Neural cell (in vitro differentiated cells): Measurements from ENCODE around the gene MEF2D. TPM values are rescaled to one million over a fixed set of nuclear protein-coding genes. Genes with fewer than 3 reads are reported as not detected.

ENCODE experiments used
- H2AFZ ChIP-seq: fragments of 200-600, 300-800 bp; sonication (generic), shearing (Covaris generic); 2 replicates; pipeline ENCODE4 v1.6.0; 2014; ENCODE audit warnings: low read depth, mild to moderate bottlenecking, antibody characterized with exemption, low read length, moderate library complexity
- H3F3A ChIP-seq: fragments of 200-600 bp; shearing (Covaris generic); 2 replicates; pipeline ENCODE4 v1.6.1; 2016; ENCODE audit warnings: mild to moderate bottlenecking, moderate library complexity, mixed read lengths, antibody characterized with exemption, low read length; ENCODE audit not compliant: insufficient read depth, poor library complexity, severe bottlenecking
- H3K27ac ChIP-seq: fragments of 200-600, 300-800 bp; sonication (generic), shearing (Covaris generic); 2 replicates; pipeline ENCODE4 v1.5.1; 2014; ENCODE audit warnings: mild to moderate bottlenecking, low read length, moderate library complexity
- H3K27me3 ChIP-seq: fragments of 300-800, 200-600 bp; sonication (generic), shearing (Covaris generic); 2 replicates; pipeline ENCODE4 v1.6.0; 2014; ENCODE audit warnings: mild to moderate bottlenecking, low read depth, low read length, moderate library complexity; ENCODE audit not compliant: insufficient read depth
- H3K36me3 ChIP-seq: fragments of 300-800, 200-600 bp; sonication (generic), shearing (Covaris generic); 2 replicates; pipeline ENCODE4 v1.5.1; 2014; ENCODE audit warnings: mild to moderate bottlenecking, antibody characterized with exemption, low read length, moderate library complexity; ENCODE audit not compliant: insufficient read depth
- H3K4me2 ChIP-seq: fragments of 300-800, 200-600 bp; sonication (generic), shearing (Covaris generic); 2 replicates; pipeline ENCODE4 v1.6.0; 2014; ENCODE audit warnings: mild to moderate bottlenecking, low read length
- H3K4me3 ChIP-seq: fragments of 300-800, 200-600 bp; sonication (generic), shearing (Covaris generic); 2 replicates; pipeline ENCODE4 v1.5.1; 2014; ENCODE audit warnings: mild to moderate bottlenecking, low read length, moderate library complexity
- H3K79me2 ChIP-seq: fragments of 200-600 bp; shearing (Covaris generic); replicated peaks from 2 replicates; pipeline ENCODE4 v1.6.0; 2014; ENCODE audit warnings: mild to moderate bottlenecking, low read length, moderate library complexity; ENCODE audit not compliant: insufficient read depth
- H3K9ac ChIP-seq: fragments of 300-800, 200-600 bp; sonication (generic), shearing (Covaris generic); 2 replicates; pipeline ENCODE4 v1.6.1; 2016; ENCODE audit warnings: mild to moderate bottlenecking, low read length, mixed read lengths
- H3K9me2 ChIP-seq: fragments of 200-600 bp; shearing (Covaris generic); 2 replicates; pipeline ENCODE4 v1.6.1; 2016; ENCODE audit warnings: mild to moderate bottlenecking, low read length, mixed read lengths; ENCODE audit not compliant: insufficient read depth
- H3K9me3 ChIP-seq: fragments of 200-600, 300-800 bp; sonication (generic), shearing (Covaris generic); 2 replicates; pipeline ENCODE4 v1.6.1; 2016; ENCODE audit warnings: mild to moderate bottlenecking, mixed run types, low read length, moderate library complexity, mixed read lengths
- H4K20me1 ChIP-seq: fragments of 200-600 bp; shearing (Covaris generic); 2 replicates; pipeline ENCODE4 v1.6.1; 2016; ENCODE audit warnings: mild to moderate bottlenecking, mixed run types; ENCODE audit not compliant: insufficient read depth
- EP300 ChIP-seq: fragments of 450-650 bp; conservative IDR thresholded peaks from 2 replicates; pipeline ENCODE4 v1.6.1; 2014; ENCODE audit warnings: antibody characterized with exemption, mild to moderate bottlenecking, moderate library complexity; ENCODE audit not compliant: poor library complexity, severe bottlenecking
- EZH2 ChIP-seq: fragments of 200-600, 300-800 bp; shearing (Covaris generic), sonication (generic); IDR thresholded peaks from 2 replicates; pipeline ENCODE4 v1.6.1; 2014; ENCODE audit warnings: antibody characterized with exemption, low read length, borderline replicate concordance, mild to moderate bottlenecking; ENCODE audit not compliant: insufficient read depth, poor library complexity, severe bottlenecking
- MXI1 ChIP-seq: fragments of 450-650 bp; conservative IDR thresholded peaks from 2 replicates; pipeline ENCODE4 v1.6.1; 2014; ENCODE audit warnings: antibody characterized with exemption, mild to moderate bottlenecking; ENCODE audit not compliant: poor library complexity, severe bottlenecking
- POLR2AphosphoS5 ChIP-seq: IDR thresholded peaks from 2 replicates; pipeline ENCODE4 v1.6.1; 2012
- RAD21 ChIP-seq: fragments of 450-650 bp; conservative IDR thresholded peaks from 2 replicates; pipeline ENCODE4 v1.6.1; 2014; ENCODE audit warnings: antibody characterized with exemption, mild to moderate bottlenecking, moderate library complexity
- SMC3 ChIP-seq: fragments of 450-650 bp; conservative IDR thresholded peaks from 2 replicates; pipeline ENCODE4 v1.6.1; 2014; ENCODE audit warnings: antibody characterized with exemption, mild to moderate bottlenecking, moderate library complexity; ENCODE audit not compliant: poor library complexity
- TAF1 ChIP-seq: IDR thresholded peaks from 2 replicates; pipeline ENCODE4 v1.6.1; 2012; ENCODE audit warnings: low read depth
- polyA plus RNA-seq: library from polyadenylated mRNA; depleted of rRNA; stranded (reverse); fragments of >200 nt; gene quantifications from 2 replicates; pipeline ENCODE4 v1.2.3, GENCODE V29; 2014
- TF ChIP-seq, protein P1 (sequence below): IDR thresholded peaks from 2 replicates; pipeline ENCODE4 v1.6.1; 2012; ENCODE audit warnings: borderline replicate concordance
- TF ChIP-seq, protein P2 (sequence below): fragments of 450-650 bp; IDR thresholded peaks from 2 replicates; pipeline ENCODE4 v1.5.1; 2014; ENCODE audit warnings: antibody characterized with exemption, mild to moderate bottlenecking, moderate library complexity; ENCODE audit not compliant: poor library complexity, severe bottlenecking

The MEF2D gene
- polyA plus RNA-seq, 1 donor from 2014 or later: 4.7 TPM

DNA sequence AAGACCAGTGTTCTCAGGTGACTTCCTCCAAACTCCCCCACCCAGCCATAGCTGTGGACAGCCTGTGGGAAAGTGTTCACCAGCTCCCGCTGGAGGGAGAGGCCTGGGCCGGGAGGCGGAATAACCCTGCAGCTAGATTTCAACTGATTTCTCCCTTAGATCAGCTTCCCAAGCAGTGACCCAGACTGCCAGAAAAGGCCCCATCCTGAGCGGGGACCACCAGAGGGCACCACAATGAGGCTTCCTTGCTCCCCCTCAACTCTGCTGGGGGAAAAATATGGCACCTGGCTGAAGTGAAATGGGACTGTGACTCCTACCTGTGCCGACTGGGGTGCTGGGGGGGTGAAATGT lies 80.7 kb downstream of the MEF2D start:
- no peaks in the 10 kb centered on the region for H3K9me2 ChIP-seq
- no peaks in the 10 kb centered on the region for H3F3A ChIP-seq
- no peaks in the 10 kb centered on the region for H3K9me3 ChIP-seq
- no peak overlapping the region for H3K4me3 ChIP-seq
- no peak overlapping the region for H3K9ac ChIP-seq
- no peak for TF ChIP-seq TAF1
- TF ChIP-seq, protein P1, sequence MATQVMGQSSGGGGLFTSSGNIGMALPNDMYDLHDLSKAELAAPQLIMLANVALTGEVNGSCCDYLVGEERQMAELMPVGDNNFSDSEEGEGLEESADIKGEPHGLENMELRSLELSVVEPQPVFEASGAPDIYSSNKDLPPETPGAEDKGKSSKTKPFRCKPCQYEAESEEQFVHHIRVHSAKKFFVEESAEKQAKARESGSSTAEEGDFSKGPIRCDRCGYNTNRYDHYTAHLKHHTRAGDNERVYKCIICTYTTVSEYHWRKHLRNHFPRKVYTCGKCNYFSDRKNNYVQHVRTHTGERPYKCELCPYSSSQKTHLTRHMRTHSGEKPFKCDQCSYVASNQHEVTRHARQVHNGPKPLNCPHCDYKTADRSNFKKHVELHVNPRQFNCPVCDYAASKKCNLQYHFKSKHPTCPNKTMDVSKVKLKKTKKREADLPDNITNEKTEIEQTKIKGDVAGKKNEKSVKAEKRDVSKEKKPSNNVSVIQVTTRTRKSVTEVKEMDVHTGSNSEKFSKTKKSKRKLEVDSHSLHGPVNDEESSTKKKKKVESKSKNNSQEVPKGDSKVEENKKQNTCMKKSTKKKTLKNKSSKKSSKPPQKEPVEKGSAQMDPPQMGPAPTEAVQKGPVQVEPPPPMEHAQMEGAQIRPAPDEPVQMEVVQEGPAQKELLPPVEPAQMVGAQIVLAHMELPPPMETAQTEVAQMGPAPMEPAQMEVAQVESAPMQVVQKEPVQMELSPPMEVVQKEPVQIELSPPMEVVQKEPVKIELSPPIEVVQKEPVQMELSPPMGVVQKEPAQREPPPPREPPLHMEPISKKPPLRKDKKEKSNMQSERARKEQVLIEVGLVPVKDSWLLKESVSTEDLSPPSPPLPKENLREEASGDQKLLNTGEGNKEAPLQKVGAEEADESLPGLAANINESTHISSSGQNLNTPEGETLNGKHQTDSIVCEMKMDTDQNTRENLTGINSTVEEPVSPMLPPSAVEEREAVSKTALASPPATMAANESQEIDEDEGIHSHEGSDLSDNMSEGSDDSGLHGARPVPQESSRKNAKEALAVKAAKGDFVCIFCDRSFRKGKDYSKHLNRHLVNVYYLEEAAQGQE: no peak
- TF ChIP-seq RAD21: no peak
- TF ChIP-seq, protein P2, sequence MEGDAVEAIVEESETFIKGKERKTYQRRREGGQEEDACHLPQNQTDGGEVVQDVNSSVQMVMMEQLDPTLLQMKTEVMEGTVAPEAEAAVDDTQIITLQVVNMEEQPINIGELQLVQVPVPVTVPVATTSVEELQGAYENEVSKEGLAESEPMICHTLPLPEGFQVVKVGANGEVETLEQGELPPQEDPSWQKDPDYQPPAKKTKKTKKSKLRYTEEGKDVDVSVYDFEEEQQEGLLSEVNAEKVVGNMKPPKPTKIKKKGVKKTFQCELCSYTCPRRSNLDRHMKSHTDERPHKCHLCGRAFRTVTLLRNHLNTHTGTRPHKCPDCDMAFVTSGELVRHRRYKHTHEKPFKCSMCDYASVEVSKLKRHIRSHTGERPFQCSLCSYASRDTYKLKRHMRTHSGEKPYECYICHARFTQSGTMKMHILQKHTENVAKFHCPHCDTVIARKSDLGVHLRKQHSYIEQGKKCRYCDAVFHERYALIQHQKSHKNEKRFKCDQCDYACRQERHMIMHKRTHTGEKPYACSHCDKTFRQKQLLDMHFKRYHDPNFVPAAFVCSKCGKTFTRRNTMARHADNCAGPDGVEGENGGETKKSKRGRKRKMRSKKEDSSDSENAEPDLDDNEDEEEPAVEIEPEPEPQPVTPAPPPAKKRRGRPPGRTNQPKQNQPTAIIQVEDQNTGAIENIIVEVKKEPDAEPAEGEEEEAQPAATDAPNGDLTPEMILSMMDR: no peak
- TF ChIP-seq EZH2: no peak
- no peak for TF ChIP-seq POLR2AphosphoS5
- no peak for TF ChIP-seq SMC3
- no peak for TF ChIP-seq MXI1
- no peak for TF ChIP-seq EP300
- H3K4me2 ChIP-seq: no peak overlapping the region
- no peaks in the 10 kb centered on the region for H4K20me1 ChIP-seq
- H3K27ac ChIP-seq: no peak overlapping the region
- H2AFZ ChIP-seq: no peak overlapping the region
- no peaks in the 10 kb centered on the region for H3K79me2 ChIP-seq
- H3K27me3 ChIP-seq: peaks cover 96% of the 10 kb centered on the region
- H3K36me3 ChIP-seq: no peaks in the 10 kb centered on the region

DNA sequence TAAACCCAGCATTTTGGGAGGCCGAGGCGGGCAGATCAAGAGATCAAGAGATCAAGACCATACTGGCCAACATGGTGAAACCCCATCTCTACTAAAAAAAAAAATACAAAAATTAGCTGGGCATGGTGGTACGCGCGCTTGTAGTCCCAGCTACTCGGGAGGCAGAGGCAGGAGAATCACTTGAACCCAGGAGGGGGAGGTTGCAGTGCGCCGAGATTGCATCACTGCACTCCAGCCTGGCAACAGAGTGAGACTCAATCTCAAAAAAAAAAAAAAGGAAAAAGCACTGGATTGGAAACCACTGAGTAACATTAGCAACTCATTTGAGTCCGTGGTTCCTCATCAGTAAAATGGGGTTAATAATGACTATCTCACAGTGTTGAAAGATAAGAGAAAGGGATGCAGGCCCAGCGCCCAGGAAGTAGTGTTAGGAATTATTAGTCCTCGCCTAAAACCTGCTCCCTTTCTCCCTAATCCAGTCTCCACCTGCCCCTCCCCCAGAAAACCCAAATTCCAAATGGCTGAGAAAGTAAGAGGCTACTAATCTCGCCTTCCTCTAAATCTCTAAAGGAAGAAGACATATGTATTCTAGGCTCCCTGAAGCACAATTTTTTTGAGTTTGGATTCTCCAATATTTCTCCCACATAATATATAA lies 82.0 kb downstream of the MEF2D start:
- no peaks in the 10 kb centered on the region for H4K20me1 ChIP-seq
- no peak overlapping the region for H3K9ac ChIP-seq
- H2AFZ ChIP-seq: no peak overlapping the region
- H3K36me3 ChIP-seq: no peaks in the 10 kb centered on the region
- no peaks in the 10 kb centered on the region for H3K79me2 ChIP-seq
- H3K4me3 ChIP-seq: no peak overlapping the region
- H3F3A ChIP-seq: no peaks in the 10 kb centered on the region
- no peak overlapping the region for H3K27ac ChIP-seq
- H3K4me2 ChIP-seq: no peak overlapping the region
- H3K9me2 ChIP-seq: no peaks in the 10 kb centered on the region
- TF ChIP-seq MXI1: no peak
- TF ChIP-seq POLR2AphosphoS5: no peak
- TF ChIP-seq TAF1: no peak
- TF ChIP-seq, protein P1: no peak
- TF ChIP-seq EZH2: no peak
- TF ChIP-seq, protein P2: no peak
- TF ChIP-seq RAD21: no peak
- TF ChIP-seq SMC3: no peak
- no peak for TF ChIP-seq EP300
- peaks cover 95% of the 10 kb centered on the region for H3K27me3 ChIP-seq
- no peaks in the 10 kb centered on the region for H3K9me3 ChIP-seq
